CMK (cell line): ENCODE measurements around the gene MDK.
A peak's percentile ranks its signal among the peaks of the same experiment; 100 is the strongest.

Experiments
- DNase-seq: peaks from one replicate; pipeline ENCODE4 v3.0.0-alpha.2; 2010; ENCODE audit warnings: low read depth

Gene MDK, protein sequence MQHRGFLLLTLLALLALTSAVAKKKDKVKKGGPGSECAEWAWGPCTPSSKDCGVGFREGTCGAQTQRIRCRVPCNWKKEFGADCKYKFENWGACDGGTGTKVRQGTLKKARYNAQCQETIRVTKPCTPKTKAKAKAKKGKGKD

GRCh38 chr11:46381048-46381818 is at the start of gene MDK:
Gene MDK (plus strand): TSS chr11:46381669. CDS start chr11:46382058, 389 bp downstream.
- no peak for DNase-seq

- DNase-seq: no peak
These were observed 49.3 kb upstream of the MDK start for GRCh38 chr11:46332093-46332567.

- DNase-seq: no peak
These were observed 48.7 kb upstream of the MDK start for GRCh38 chr11:46332568-46333393.

GRCh38 chr11:46333394-46333947 is 48.0 kb upstream of the MDK start:
- no peak for DNase-seq

GRCh38 chr11:46334211-46334610 is 47.3 kb upstream of the MDK start:
- no peak for DNase-seq

DNA sequence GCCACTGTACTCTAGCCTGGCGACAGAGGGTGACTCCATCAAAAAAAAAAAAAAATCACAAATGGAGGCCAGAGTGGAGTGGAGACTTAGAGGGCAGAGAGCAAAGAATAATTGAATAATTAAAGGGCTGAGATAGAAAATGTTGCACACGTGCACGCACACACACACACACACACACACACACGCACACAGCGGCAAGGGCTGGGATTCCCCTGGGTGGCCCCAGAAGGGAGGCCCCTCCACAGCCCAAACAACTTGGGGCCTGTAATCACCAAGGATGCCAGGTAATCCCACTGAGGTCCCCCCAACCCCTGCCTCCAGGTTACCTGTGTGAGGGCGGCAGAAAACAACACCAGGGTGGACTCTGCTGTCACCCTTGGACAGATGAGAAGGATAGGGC is 46.2 kb upstream of the MDK start:
- DNase-seq: no peak

GRCh38 chr11:46335890-46336562 is 45.4 kb upstream of the MDK start:
- no peak for DNase-seq

DNA sequence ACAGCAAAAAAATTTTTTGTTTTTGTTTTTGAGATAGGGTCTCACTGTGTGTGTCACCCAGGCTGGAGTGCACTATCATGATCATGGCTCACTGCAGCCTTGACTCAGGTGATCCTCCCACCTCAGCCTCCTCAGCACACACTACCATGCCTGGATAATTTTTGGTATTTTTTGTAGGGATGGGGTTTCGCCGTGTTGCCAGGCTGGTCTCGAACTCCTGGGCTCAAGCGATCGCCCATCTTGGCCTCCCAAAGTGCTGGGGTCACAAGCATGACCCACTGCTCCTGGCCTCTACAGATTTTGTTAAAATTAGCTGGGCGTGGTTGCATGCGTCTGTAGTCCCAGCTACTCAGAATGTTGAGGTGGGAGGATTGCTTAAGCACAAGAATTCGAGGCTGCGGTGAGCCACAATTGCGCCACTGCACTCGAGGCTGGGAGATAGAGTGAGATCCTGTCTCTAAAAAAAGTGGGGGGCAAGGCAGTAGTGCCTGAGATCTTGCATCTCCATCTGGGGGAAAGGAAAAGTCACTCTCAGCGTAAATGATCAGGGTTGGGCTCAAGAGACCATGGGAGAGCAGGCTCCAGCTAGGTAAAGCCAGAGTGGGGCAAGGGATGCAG is 44.8 kb upstream of the MDK start:
- peak; percentile 85 for DNase-seq

DNA sequence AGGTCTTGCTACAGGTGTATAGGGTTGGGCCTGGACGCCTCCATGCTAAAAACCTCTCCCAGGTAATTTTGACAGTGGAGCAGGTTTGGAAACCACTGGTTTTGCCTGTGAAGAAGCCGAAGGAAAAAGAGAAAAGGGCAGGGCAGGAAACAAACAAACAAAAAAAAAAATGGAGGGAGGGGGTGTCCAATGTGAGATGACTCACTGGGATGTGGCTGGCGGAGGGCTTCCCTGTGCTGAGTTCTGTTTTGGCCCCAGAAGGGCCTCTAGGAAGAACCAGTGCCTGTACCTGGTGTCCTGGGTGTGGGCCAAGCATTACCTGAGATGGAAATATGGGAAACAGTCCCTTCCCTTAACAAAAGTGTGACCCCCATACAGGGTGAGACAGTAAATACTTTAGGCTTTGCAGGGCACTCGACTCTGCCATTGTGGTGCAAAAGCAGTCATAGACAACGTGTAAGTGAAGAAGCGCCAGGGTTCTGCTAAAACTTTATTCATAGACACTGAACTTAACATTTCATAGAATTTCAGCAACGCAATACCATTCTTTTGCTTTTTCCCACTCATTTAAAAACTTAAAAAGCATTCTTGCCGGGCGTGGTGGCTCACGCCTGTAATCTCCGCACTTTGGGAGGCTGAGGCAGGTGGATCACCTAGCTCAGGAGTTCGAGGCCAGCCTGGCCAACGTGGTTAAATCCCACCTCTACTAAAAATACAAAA is 43.7 kb upstream of the MDK start:
- no peak for DNase-seq

DNA sequence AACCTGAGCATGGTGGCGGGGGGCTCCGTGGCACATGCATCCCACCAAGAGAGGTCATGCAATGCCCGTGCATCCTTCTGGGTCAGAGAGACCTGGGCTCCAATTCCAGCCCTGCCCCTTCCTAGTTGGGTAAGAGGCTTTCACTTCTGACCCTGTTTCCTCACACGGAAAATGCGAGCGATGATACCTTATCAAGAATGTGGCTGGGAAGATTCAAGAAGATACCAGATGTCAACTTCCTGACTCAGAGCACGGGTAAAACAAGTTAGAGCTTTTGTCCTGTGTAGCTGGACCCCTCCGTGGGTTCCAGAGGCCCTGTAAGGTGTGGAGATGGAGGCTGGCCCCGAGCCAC is 42.9 kb upstream of the MDK start:
- DNase-seq: no peak

- DNase-seq: no peak
These were observed 42.3 kb upstream of the MDK start for GRCh38 chr11:46338988-46339666.

DNA sequence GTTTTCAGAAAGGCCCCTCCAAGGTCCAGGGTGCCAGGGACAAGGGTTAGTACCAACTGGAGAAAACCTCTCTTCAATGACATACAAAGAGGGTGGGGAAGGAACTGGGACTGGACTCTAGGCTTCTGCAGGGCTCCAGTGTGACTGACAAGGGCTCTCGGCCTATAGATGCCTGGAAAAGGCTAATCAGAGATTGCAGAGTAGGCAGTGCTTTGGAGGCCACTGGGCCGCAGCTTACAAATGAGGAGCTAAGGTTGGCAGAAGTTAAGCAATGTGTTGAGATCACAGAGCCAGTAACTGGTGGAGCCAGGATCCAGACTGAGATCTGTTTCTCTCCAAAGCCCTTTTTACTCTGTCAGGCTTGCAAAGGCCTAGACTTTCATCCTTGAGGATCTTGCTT is 41.7 kb upstream of the MDK start:
- DNase-seq: no peak

GRCh38 chr11:46341454-46341853 is 40.0 kb upstream of the MDK start:
- DNase-seq: no peak

DNA sequence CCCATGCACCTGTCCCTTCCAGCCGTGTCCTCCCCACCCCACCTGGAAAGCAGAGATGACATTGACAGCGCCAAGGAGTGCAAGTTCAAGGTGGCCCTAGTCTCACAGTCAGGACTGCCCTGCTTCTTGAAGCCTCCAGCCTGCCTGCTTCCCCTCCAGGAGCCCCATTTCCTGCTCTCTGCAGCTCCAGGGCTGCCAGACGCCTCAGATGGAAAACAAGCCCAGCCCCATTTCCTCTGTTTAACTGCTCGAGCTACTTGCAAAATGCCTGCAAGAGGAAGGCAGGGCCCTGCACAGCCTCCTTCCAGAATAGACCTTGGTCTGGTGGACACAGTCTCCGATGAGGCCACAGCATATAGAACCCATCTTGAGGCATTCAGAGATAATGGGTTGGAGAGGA is 39.2 kb upstream of the MDK start:
- no peak for DNase-seq

DNA sequence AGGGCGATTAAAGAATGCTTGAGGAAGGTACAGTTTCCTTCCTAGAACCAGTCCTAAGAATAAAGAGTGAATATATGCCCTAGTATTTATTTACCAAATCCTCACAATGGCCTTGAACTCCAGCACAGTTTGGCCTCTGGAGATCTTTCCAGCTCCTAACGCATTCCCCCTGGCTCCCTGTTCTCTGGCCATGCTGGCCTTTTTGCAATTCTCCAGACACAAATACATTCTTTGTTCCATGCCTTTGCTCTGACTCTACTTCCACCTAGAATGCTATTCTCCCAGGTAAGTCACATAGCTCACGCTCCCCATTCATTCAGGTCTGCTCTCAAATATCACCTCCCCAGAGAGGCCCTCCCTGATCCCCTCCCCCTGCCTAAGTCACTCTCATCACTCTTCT is 37.9 kb upstream of the MDK start:
- DNase-seq: no peak

- DNase-seq: no peak
These were observed 36.3 kb upstream of the MDK start for GRCh38 chr11:46345131-46345597.

DNA sequence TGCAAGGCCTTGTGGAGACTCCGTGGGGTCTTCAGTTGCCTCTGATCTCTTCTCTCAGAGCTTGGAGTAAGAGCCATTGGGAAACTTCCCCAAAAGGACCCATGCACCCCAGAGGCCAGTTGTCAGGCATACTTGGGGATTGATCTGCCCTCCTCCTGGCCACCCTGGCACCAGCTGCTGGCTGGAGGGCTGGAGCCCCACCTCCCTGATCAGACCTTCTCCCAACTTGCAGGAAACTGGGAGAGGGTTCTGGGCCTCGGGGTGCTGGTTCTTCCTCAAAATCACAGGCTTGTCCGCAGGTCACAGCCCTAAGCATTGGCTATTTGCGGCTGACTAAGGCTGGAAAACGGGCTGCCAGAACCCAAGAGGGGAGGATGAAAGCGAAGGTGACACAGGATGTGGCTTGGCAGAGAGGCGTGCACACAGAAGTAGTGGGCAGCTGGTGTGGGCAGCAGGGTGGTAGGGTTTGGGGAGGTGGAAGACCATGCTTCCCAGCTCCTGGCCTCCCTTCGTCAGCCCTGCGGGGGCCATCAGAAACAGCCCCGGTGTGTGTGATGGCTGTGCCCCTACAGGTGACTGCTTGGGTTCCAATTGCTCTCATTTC is 35.5 kb upstream of the MDK start:
- no peak for DNase-seq

DNA sequence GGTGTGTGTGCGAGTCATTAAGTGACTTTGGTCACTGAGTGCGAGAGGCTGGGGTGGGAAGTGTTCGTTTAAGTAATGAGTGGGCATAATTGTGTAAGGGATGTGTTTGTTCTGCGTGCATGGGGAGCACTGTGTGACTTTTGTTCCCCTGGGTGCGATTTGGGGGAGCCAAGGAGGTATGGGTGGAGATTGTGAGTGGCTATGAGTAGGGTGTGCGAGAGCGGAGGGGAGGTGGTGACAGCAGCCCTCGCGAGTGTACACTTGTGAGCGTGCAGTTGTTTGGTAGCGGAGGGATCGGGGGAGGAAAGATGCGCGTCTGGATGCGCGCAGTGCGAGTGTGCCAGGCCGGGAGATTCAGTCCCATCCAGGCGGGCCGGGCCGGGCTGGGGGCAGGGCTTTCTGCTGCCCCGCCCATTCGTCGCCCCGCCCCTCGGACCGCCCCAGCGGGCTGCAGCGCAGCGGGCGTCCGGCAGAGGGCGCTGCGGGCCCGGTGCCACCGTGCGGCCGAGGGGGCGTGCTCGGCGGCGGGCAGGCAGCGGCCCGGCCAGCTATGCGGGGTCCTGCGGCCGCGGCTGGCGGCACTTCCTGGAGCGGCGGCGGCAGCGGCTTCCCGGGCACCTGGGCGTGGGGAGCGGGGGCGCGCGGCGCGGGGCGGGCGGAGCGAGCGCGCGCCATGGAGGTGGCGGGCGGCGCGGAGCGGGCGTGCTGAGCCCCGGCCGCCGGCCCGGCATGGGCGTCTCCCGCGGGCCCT is 34.4 kb upstream of the MDK start, which contains the start of gene DGKZ:
DGKZ (plus strand) TSS at position 578 of the 751 bp plus-strand sequence. CDS start 197 bp downstream, outside the sequence.
- no peak for DNase-seq
